Tibial nerve (tissue), 4 donors: Measurements from ENCODE around the gene ARHGAP33. TPM values are rescaled to one million over a fixed set of nuclear protein-coding genes. Genes with fewer than 3 reads are reported as not detected.

Source experiments
- DNase-seq, 2 donors: peaks; one replicate each; pipeline ENCODE4 v3.0.0-alpha.2; 2019; ENCODE audit warnings: low spot score in 2 of 2
- H3K27ac ChIP-seq, 4 donors: fragments of 200-600 bp; sonication (generic) in 3 of 4; one replicate each; pipeline ENCODE4 v1.5.1; 2017 to 2019; ENCODE audit warnings: mild to moderate bottlenecking in 1 of 4
- H3K27me3 ChIP-seq, 2 donors: fragments of 200-600 bp; sonication (generic) in 1 of 2; one replicate each; pipeline versions ENCODE4 v1.5.1 to v1.6.0; 2017 to 2019
- H3K36me3 ChIP-seq, 3 donors: fragments of 200-600 bp; sonication (generic); one replicate each; pipeline ENCODE4 v1.5.1; 2018 to 2019
- H3K4me1 ChIP-seq, 4 donors: fragments of 200-600 bp; sonication (generic) in 3 of 4; one replicate each; pipeline ENCODE4 v1.5.1; 2017 to 2019
- H3K4me3 ChIP-seq, 4 donors: fragments of 200-600 bp; sonication (generic) in 3 of 4; one replicate each; pipeline ENCODE4 v1.5.1; 2017 to 2019; ENCODE audit warnings: mild to moderate bottlenecking in 1 of 4, moderate library complexity in 1 of 4
- H3K9me3 ChIP-seq, 4 donors: fragments of 200-600 bp; sonication (generic) in 3 of 4; one replicate each; pipeline ENCODE4 v1.5.1; 2017 to 2019
- CTCF ChIP-seq, 5 experiments: fragments of 200-600 bp in 3 of 5; fragments of 450-650 bp in 2 of 5; sonication (generic) in 3 of 5; IDR thresholded peaks; one replicate each; pipeline ENCODE4 v1.5.1; 2016 to 2019; ENCODE audit warnings: antibody characterized with exemption in 5 of 5, mild to moderate bottlenecking in 3 of 5, moderate library complexity in 2 of 5
- EP300 ChIP-seq, 2 donors: sonication (generic); formaldehyde crosslinking; IDR thresholded peaks; one replicate each; pipeline ENCODE4 v1.6.1; 2017; ENCODE audit warnings: antibody characterized with exemption in 2 of 2, mild to moderate bottlenecking in 1 of 2
- POLR2A ChIP-seq, 2 donors: fragments of 450-650 bp; IDR thresholded peaks; one replicate each; pipeline ENCODE4 v1.6.1; 2017; ENCODE audit warnings: antibody characterized with exemption in 2 of 2, mild to moderate bottlenecking in 2 of 2, moderate library complexity in 2 of 2
- WGBS, 2 donors: methylation state at CpG; one replicate each; pipeline ENCODE4 v1.1.5; 2018; 5-methylcytosine and 5-hydroxymethylcytosine counted together
- total RNA-seq, 4 donors: library from RNA; depleted of rRNA; stranded (reverse); fragments of >200 nt; gene quantifications; one replicate each; pipeline ENCODE4 v1.1.0, GENCODE V29; 2016

ARHGAP33 gene
- total RNA-seq, result 10 to 100 TPM in 3 of 4 donors, 1 to 10 TPM in 1; 6.6 to 46.8 (median 26.1) TPM

DNA sequence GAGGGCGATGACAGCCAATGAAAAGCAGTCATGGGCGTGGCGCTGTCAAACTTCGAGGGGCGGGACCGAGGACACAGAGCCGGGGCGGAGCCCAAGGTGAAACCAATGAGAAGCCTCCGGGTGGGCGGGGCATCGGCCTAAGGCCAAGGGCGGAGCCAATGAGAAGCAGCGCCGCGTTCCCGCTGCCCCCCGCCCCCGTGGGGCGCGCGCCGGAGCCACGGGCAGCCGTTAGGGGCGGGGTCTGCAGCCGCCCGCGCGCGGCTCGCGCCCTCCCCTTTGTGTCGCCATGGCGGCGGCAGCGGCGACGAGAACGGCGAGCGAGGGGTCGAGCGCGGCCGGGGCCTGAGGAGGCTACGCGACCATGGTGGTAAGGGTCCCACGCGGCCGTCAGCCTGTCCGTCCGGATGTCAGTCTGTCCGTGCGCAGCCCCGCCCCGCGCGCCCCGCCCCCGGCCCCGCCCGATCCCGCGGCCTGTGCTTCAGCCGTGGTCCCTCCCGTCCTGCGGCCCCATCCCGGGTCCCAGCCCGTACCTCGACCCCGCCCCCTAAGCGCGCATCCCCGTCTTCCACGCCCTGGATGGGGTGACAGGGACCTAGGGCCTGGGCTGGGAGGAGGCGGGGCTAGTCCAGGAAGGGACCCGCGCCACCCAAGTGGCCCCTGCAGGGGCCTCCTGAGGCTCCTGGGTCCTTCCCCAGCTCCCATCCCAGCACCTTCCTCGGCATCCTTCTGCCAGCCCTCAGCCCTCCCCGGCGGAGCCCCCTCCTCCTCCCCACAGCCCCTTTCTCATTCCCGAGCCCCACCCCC is at the start of gene ARHGAP33:
TSS of gene ARHGAP33 (plus strand) at position 267 of the 804 bp plus-strand sequence. CDS start at position 362, 95 bp downstream.
- Histone ChIP-seq H3K27ac (peak within 1 kb of the TSS in 3 of 4 donors; percentile 60 to 87 (median 63)), H3K9me3 (no peaks in the 10 kb centered on the region), H3K4me3 (peak within 1 kb of the TSS; percentile 82 to 98 (median 88)), H3K27me3 (no peaks in the 10 kb centered on the region), H3K36me3 (peaks cover 0 to 32% (median 0%) of the 10 kb centered on the region in 3 donors), H3K4me1 (peaks cover 0 to 30% (median 19%) of the 10 kb centered on the region in 4 donors)
- peak; percentile 99 to 100 for DNase-seq
- TF ChIP-seq EP300 (IDR thresholded peaks at IDR 0.05), result no peak
- peak in 1 of 2 donors; percentile 24 for TF ChIP-seq POLR2A (IDR thresholded peaks at IDR 0.05)
- TF ChIP-seq CTCF (IDR thresholded peaks at IDR 0.05), result peak in 1 of 5 experiments; percentile 17
- WGBS, 2 donors, result 0 to 2% methylated on average over 25 to 31 of the region's 82 CpGs

DNA sequence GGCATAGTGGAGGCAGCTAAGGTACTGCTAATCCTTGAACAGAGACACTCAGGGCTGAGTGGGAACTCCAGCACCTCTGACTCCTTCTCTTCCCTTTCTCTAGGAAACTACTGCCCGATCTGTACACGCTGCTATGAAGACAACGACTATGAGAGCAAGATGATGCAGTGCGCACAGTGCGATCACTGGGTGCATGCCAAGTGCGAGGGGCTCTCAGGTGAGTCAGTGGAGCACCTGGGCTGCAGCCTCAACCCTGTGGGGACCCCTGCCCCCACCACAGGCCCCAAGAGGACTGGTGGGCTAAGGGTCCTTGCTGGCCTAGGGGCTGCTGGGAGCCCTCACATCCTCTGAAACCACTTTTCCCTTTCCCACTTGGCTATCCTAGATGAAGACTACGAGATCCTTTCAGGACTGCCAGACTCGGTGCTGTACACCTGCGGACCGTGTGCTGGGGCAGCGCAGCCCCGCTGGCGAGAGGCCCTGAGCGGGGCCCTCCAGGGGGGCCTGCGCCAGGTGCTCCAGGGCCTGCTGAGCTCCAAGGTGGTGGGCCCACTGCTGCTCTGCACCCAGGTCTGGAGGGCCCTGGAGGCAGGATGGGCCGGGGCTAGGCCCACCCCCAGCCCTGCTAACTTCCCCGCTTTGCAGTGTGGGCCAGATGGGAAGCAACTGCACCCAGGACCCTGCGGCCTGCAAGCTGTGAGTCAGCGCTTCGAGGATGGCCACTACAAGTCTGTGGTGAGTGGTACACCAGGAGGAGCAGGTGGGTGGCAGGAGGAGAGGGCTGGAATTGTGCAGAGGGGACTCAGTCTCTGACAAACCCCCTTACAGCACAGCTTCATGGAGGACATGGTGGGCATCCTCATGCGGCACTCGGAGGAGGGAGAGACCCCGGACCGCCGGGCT is 48.1 kb upstream of the ARHGAP33 start:
- DNase-seq, result no peak

DNA sequence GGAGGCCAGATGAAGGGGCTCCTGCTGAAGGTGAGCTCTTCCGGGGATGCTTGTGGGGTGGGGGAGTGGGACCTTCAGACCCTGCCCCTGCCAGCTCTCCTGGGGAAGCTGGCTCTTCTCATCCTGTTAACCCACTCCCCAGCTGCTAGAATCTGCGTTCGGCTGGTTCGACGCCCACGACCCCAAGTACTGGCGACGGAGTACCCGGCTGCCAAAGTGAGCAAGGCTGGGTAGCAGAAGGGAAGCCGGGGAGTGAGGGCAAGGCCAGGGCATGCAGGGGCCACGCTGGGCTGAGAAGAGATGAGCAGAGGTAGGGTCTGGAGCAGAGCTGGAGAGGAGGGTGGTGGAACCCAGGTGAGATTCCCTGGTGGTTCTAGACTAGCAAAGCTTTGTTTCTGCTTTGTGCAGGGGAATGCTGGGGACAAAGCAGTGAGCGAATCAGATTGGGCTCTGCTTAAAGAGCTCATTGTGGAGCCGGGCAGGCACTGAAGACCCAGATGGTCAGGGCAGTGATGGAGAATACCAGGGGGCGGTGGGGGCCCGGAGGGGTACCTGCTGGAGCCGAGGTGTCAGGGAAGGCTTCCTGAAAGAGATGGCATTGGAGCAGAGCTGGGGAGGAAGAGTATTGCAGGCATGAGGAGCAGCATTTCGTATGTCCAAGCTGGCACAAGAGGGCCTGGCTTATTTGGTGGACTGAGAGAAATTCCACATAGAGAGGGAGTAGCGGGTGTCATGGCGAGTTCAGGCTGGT is 47.2 kb upstream of the ARHGAP33 start:
- WGBS, 2 donors, result 85 to 87% methylated on average over 19 of the region's 19 CpGs
- Histone ChIP-seq H3K4me1 (no peaks in the 10 kb centered on the region), H3K4me3 (no peak overlapping the region), H3K27ac (no peak overlapping the region), H3K27me3 (no peaks in the 10 kb centered on the region), H3K9me3 (no peaks in the 10 kb centered on the region), H3K36me3 (peaks cover 5 to 100% (median 78%) of the 10 kb centered on the region in 3 donors)
- no peak for DNase-seq
- TF ChIP-seq POLR2A (IDR thresholded peaks at IDR 0.05) (no peak), EP300 (IDR thresholded peaks at IDR 0.05) (no peak), CTCF (IDR thresholded peaks at IDR 0.05) (no peak)

More for the DNA sequence above, 48.1 kb upstream of the ARHGAP33 start:
- peaks cover 5 to 100% (median 85%) of the 10 kb centered on the region in 3 donors for H3K36me3 ChIP-seq
- H3K4me1 ChIP-seq, result no peaks in the 10 kb centered on the region
- no peaks in the 10 kb centered on the region for H3K27me3 ChIP-seq
- no peak overlapping the region for H3K27ac ChIP-seq
- no peaks in the 10 kb centered on the region for H3K9me3 ChIP-seq
- TF ChIP-seq EP300 (IDR thresholded peaks at IDR 0.05) (no peak), POLR2A (IDR thresholded peaks at IDR 0.05) (no peak), CTCF (IDR thresholded peaks at IDR 0.05) (no peak)
- 89 to 92% methylated on average over 18 to 21 of the region's 25 CpGs for WGBS, 2 donors
- H3K4me3 ChIP-seq, result no peak overlapping the region

GRCh38 chr19:35729021-35729420 is 46.3 kb upstream of the ARHGAP33 start:
- WGBS, 2 donors, result 86 to 90% methylated on average over 9 to 11 of the region's 18 CpGs
- H3K27me3 ChIP-seq, result no peaks in the 10 kb centered on the region
- no peak overlapping the region for H3K27ac ChIP-seq
- peaks cover 5 to 100% (median 69%) of the 10 kb centered on the region in 3 donors for H3K36me3 ChIP-seq
- H3K9me3 ChIP-seq, result no peaks in the 10 kb centered on the region
- DNase-seq, result no peak
- no peak overlapping the region for H3K4me3 ChIP-seq
- TF ChIP-seq EP300 (IDR thresholded peaks at IDR 0.05) (no peak), CTCF (IDR thresholded peaks at IDR 0.05) (no peak)
- no peaks in the 10 kb centered on the region for H3K4me1 ChIP-seq
